ENCODE results near the gene PARM1.

The PARM1 gene

DNA sequence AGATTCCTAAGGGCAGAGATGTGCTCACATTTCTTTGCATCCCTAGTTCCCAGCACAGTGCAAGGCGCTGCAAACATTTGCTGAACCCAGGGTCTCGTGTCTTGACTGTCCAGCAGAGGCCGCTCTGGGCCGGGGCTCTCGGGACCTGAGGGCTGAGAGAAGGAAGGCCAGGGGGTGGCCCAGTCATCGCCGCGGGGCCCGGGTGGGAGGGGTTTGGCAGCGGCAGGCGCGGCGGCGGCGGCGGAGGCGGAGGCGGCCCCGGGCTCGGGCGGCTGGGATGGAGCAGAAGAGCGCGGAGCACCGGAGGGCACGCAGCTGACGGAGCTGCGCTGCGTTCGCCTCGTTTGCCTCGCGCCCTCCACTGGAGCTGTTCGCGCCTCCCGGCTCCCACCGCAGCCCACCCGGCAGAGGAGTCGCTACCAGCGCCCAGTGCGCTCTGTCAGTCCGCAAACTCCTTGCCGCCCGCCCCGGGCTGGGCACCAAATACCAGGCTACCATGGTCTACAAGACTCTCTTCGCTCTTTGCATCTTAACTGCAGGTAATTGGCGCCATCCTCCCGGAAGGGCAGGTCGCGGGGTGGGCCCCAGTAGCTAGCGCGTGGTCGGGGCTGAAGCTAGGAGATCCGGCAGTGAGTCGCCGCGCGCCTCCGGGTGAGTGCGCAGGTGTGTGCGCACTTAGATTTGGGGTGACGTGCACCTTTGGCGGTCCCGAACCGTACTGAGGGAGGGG, at the start of gene PARM1:
PARM1 (plus strand) TSS at position 285 of the 730 bp plus-strand sequence; CDS start at position 497, 212 bp downstream.
- peak; percentile 92 for DNase-seq (ENCODE audit: low spot score)

DNA sequence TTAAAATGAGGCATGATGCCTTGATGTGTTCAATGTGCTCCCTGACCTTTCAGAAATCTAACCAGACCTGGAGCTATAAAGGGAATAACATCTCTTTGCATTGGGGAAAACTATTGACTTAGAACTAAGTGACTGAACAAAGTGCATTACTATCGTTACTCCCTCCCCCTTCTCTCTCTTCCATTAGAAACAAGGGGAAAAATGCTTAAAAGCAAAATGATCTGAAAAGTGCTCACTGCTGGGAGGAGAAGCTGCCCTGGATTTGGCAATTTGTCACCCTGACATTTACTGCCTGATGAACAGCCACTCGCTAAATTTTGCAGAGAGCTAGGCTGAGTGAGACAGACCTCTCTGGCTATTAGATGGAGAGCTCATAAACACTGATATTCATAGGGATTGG, 48.6 kb upstream of the PARM1 start:
- no peak for DNase-seq (ENCODE audit: low spot score)

DNA sequence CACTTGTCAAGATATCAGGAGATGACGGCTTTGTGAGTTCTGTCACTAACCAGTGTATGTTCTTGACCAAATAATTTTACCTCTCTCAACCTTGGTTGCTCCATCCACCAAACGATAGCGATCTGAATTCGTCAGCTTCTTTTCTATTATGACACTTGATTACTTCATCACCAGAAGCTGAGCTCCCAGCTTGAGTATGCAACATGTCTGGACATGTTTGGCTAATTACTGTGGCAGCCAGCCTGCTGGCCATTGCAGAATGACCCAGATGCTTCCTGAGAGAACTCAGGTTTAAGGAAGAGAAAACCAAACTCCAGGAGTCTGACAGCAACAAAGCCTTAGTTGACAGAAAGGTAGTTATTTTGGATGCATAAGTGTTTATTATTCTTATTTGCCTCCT, 46.4 kb upstream of the PARM1 start:
- DNase-seq (ENCODE audit: low spot score) = peak; percentile 30

GRCh38 chr4:74890341-74890740, 42.6 kb upstream of the PARM1 start:
- DNase-seq (ENCODE audit: low spot score) = no peak

GRCh38 chr4:74891037-74891436, 41.9 kb upstream of the PARM1 start:
- no peak for DNase-seq (ENCODE audit: low spot score)

- no peak for DNase-seq (ENCODE audit: low spot score)
Measured at GRCh38 chr4:74893171-74893570, 39.7 kb upstream of the PARM1 start.

DNA sequence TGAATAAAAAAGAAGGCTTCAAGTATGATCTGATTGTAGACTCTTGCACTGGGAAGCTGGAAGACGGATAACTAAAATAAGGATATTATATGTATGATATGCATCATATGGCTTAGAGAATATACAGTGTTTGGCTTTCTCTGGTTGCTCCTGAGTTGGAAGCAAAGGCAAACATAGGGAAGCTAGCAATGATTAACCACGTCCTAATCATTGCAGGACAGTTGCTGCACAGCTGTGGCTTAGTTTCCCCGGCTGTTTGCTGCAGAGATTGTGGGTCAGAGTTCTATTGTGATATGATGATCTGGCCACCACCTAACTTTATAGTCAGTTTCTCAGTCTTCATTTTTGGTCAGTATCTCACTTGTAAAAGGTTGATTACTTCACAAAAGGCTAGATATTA, 36.3 kb upstream of the PARM1 start:
- DNase-seq (ENCODE audit: low spot score) = no peak

DNA sequence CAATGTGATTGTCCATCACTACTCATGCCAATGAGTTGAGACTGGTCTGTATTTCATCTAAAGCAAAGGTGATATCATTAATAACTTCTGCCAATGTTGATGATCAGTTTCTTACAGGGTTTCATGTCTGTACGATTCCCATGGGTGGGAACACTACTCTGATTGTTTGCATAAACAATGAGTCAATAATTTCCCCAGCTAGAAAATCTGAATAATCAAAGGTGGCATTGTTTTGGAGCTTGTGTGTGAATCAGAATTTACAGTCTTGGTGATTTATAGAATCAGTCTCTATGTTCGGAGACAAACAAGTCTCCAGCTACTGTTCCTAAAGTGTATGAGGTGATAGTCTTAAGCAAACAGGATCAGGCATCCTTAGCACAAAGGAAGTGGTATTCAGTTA, 35.5 kb upstream of the PARM1 start:
- no peak for DNase-seq (ENCODE audit: low spot score)

DNA sequence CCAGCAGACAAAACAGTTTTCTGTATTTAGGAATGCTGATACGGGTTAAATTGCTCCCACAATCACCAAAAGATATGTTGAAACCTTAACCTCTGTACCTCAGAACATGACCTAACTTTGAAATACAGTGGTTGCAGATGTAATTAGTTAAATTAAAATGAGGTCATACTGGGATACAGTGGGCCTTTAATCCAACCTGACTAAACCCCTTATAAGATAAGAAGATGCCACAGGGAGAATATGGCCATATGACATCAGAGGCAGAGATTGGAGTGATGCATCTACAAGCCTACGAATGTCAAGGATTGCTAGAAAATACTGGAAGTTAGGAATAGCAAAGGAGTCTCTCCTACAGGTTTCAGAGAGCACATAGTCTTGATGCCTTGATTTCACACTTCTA, 32.1 kb upstream of the PARM1 start:
- no peak for DNase-seq (ENCODE audit: low spot score)

DNA sequence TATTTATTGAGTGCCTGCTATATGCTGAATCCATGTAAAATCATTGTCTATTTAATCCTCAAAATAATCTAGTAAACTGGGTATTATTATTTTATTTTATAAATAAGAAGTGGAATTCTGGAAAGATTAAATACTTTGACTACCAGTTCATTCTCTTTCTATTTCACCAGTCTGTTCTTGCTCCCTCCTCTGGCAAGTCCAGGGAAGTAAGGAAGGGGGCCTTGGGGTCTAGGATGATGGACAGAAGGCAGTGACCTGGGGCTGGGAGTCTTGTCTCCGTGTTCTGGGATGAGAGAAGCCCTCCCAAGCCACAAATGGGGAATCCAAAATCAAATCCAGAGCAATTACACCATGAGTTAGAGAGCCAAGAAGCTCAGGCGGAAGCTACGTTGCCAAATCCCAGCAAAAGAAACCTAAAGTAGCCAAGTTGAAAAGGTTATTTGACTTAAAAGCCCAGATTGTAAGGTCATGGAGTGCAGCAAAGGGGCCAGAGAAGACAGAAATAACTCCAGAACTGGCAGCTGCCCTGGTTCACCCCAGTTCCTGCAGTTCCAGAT, 28.3 kb upstream of the PARM1 start:
- DNase-seq (ENCODE audit: low spot score) = no peak

GRCh38 chr4:74906771-74907170, 26.1 kb upstream of the PARM1 start:
- no peak for DNase-seq (ENCODE audit: low spot score)

DNA sequence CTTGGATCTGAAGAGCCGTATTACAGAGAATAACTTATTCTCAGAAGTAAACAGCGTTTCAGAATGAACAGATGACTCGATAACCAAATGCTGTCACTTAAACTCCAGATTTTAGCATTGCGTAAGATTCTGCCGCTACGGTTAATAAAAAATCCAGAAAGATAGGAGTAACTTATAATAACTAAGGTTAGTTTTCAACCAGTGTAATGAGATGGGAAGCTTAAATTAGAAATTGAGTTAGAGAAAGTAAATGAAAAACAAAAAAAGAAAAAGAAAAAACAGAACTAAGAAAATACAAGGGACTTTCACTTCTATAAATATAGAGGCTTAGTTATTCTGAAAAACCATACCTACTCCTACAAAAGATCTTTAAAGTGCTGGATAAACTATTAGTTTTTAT, 13.1 kb upstream of the PARM1 start:
- DNase-seq (ENCODE audit: low spot score) = no peak

DNA sequence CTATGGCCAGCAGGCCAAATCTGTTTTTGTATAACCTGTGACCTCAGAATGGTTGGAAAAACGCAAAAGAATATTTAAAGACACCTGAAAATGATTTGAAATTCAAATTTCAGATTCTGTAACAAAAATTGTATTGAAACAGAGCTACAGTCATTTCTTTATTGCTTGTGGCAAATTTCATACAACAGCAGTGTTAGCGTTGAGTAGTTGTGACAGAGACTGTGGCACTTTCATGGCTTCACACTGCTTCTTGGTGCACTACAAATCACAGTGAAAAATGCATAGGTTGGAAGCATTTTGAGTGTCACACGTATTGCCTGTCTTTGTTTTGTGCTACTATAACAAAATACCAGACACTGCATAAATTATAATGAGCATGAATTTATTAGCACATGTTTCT, 12.2 kb upstream of the PARM1 start:
- DNase-seq (ENCODE audit: low spot score) = no peak

GRCh38 chr4:74921490-74921889, 11.4 kb upstream of the PARM1 start:
- DNase-seq (ENCODE audit: low spot score) = no peak

DNA sequence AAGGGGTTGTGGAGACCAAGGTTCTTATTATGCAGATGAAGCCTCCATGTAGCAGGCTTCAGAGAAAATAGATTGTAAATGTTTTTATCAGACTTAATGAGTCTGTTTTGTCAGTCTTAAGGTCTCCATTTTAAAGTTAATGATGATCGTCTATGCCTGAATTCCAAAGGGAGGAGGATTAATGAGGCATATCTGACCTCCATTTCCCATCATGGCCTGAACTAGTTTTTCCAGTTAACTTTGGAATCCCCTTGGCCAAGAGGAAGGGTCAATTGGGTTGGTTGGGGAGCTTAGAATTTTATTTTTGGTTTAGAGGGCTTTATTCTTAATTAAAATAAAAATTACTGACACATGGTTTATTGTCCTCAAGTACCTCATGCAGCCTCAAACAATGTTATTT, 6.9 kb upstream of the PARM1 start:
- no peak for DNase-seq (ENCODE audit: low spot score)

DNA sequence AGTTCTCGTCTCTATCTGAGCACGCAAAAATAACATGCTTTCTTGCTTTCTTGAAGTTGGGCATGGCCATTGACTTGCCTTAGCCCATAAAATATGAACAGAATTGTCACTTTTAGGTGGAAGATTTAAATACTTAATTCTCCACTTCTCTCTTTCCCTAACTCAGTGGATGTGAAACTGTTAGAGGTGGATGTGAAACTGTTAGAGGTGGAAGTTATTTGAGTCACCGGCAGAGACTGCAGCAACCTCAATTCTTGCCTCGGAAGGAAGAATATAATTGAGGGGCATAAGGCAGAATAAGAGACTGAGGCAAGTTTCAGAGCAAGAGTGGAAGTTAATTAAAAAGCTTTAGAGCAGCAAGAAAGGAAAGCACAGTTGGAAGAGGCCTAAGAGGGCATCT, 2.8 kb upstream of the PARM1 start:
- DNase-seq (ENCODE audit: low spot score) = no peak

GRCh38 chr4:74931376-74931775, 1.5 kb upstream of the PARM1 start:
- DNase-seq (ENCODE audit: low spot score) = no peak

- no peak for DNase-seq (ENCODE audit: low spot score)
Measured at GRCh38 chr4:74932010-74932409, 906 bp upstream of the PARM1 start.

- DNase-seq (ENCODE audit: low spot score) = peak; percentile 12
Measured at GRCh38 chr4:74933562-74934015, 673 bp downstream of the PARM1 start.

DNA sequence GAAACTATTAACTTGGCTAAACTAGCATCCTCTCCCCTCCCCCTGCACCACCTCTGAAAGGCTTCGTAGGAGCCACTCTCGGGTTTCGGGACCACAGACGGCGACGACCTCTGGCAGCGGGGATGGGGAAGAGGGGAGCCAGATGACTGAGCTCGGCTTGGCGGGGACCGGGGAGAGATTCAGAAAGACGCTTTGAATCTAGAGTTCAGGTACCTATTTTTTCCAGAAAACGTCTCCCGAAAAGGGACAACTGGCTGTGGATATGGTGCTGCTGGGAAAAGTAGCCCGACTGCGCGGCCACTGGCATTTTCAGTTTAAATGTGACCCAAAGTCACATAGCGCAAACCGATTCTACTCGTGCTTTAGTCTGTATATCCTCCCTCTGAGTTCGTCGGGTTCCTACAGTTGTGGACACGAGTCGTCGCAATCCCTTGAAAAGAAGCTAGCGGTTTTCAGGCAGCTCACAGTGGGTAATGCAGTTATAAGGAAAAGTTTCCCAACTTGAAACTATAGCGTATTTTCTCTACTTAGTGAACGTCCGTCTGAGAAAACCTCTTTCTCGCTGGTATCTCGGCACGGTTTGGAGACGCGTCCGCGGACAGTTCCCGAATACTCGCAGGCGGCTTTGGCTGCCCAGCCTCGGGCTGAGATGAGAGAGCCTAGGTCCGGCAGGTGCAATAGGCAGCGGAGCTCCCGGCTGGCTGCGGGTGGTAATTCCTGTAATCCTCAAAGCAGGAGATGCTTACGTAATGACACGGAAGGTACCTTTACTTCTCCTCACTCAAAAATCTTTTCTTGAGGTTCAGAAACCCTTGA, 1.3 kb downstream of the PARM1 start:
- DNase-seq (ENCODE audit: low spot score) = peak; percentile 32

GRCh38 chr4:74934888-74935287, 2.0 kb downstream of the PARM1 start:
- no peak for DNase-seq (ENCODE audit: low spot score)

DNA sequence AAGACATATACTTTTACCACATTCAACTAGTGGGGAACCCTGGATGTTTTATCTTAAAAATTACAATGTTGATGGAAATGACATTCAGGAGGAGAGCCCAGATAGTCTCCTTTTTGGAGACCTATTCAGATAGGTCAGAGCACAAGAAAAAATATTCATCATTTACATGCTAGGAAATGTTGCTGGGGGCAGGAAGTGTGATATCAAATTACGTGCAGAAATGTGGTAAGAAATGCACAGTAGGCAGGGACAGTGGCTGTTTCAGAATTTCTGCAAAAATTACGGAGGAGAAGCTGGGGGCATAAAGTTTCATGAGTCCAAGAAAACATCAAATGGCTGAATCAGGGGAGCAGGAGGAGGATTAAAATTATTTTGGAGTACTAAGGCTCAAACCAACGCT, 8.2 kb downstream of the PARM1 start:
- DNase-seq (ENCODE audit: low spot score) = no peak

DNA sequence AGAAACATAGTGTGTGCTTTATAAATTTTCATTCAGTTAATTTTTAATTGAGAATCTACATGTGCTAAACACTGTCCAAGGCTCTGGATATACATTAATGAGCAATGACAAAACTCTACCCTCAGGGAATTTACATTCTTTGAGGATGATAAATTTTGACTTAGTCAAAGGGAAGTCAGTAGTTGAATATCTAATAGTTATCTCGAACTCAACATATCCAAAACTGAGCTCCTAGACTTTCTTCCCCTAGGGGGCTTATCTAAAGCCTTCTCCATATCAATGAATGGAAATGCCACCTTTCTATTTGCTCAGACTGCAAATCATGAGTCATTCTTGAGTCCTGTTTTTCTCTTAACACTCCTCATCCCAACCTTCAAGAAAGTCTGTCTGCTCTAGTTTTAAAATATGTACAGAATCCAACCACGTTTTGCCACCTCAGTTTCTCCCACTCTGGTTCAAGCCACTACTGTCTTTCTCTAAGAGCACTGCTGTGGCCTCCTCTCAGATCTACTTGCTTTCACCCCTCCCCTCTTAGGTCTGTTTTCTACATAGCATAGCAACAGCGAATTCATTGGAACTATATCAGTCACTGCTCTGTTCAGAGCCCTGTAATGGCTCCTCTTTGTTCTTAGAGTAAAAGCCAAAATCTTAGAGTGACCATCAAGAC, 9.5 kb downstream of the PARM1 start:
- DNase-seq (ENCODE audit: low spot score) = no peak

Measured in AG08396 (cell line).